OCI-LY1 (cell line): ENCODE results near the gene LRRC9.

Source experiments
- CTCF ChIP-seq: fragments of 200-600 bp; sonication (generic), shearing (Covaris generic); IDR thresholded peaks from 2 replicates; pipeline ENCODE4 v1.5.1; 2017; ENCODE audit warnings: mild to moderate bottlenecking, antibody characterized with exemption, low read length, moderate library complexity, mixed read lengths
- EZH2 ChIP-seq: fragments of 200-600 bp; sonication (generic), shearing (Covaris generic); IDR thresholded peaks from 2 replicates; pipeline ENCODE4 v1.8.0; 2017; ENCODE audit warnings: borderline replicate concordance, mixed run types, mild to moderate bottlenecking, antibody characterized with exemption, low read length, moderate library complexity, mixed read lengths

- TF ChIP-seq CTCF (no peak), EZH2 (no peak)
Observed at GRCh38 chr14:60067882-60068281, 147.9 kb downstream of the LRRC9 start.
